Stimulated activated CD8-positive, alpha-beta memory T cell treated with anti-CD3 and anti-CD28 coated beads, Interleukin-4, amount 100 ng/mL, for 4 hours (primary cell): ENCODE results near the gene RALGAPB.

Experiments used
- DNase-seq, 2 donors: peaks; one replicate each; pipeline ENCODE4 v3.0.0-alpha.2; 2020; ENCODE audit warnings: low read depth in 2 of 2, low spot score in 1 of 2

RALGAPB gene

DNA sequence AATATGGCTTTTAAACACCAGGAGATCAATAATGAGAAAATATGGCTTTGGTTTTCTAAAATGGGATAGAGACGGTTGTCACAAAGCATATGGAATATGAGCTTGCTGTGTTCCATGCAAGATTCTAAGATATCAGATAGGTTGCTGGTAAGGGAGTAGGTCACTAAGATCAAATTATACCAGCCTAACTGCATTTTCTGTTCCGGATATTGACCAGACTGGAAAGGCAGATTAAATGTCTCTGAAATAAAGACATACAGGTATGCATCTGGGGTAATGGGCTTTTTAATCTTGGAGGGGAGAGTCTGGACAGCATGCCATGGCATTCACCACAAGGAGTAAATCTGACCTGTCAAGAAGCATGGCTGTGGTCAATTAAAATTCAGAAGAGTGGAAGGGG is 73.1 kb downstream of the RALGAPB start:
- no peak for DNase-seq

DNA sequence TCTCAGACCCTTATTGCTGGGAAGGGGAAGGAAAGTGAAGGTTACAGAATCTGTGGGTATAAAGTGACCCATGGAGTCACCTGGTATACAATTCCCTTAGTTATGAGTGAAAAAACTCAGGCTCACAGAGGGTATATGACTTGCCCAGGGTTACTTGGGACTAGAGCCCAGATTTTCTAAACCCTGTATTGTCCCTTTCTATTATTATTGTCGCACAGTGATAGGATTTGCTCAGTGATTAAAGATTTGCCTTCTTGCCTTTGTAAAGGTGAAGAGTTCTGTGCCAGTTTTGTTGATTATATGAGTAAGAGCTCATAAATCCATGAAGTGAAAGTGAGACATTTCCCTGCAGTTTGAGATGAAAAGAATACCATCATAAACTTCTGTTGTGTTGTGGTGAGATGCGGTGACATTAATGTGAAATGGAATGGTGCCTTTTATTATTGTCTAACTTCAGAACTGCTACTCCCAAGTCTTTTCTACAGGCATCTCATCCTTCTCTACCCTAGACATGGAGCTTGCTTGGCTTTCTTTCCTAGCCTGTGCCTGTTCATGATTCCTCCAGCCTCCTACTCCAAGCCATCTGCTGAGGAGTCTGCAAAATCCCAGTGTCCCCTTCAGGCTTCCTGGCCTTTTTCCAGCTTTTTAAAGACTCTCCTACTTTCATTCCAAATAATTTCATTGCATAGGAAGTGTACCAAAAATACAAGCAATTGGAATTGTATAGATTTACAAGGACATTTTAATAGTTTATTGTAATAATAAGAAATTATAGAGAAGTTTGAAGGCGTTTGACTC is 74.8 kb downstream of the RALGAPB start:
- no peak for DNase-seq

DNA sequence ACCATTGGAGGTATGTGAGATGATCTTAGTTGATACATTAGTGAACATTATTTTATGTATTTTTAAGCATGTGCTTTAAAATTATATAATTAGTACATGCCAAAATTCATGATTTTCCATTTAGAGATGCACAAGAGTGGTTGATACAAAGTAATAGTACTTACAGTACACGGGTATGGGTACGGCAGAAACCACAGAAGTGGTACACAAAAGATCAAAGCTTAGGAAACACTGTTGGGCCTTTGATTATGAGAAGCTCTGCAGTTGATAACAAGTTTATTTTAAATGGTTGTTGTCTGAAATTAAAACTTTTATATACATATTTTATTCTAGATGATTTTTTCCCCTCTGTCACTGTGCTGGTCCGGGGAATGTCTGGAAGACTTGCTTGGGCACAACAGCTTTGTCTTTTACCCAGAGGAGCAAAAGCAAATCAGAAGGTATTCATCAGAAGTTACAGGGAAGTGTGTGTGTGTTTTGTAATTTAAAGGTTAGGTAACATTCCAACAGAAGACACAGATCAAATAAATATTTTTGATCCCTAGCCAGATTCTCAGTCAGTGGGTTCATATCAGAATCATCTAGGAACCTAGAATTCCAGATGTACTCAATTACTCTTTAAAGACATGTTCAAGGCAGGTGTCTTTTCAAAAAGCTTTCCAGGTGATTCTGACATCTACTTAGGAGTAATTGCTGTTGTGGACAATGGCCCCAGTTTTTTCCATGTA is 75.9 kb downstream of the RALGAPB start:
- DNase-seq, result no peak

DNA sequence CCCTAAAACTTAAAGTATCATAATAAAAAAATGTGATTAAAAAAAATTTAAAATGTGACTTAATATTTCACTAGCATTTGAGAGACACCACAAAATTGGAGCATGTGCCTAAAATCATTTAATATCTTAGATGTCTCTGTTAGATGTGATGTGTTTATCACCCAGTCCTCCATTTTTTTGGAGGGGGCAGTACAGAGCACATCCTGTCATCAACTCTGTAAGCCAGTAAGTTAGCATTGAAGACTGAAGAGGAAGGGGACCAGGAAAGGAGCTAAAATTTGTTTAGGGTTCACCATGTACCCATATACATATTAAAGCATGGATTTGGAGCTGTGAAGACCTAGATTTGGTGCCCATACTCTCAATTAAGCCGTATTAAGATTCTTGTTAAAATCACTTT is 77.6 kb downstream of the RALGAPB start:
- DNase-seq, result no peak

DNA sequence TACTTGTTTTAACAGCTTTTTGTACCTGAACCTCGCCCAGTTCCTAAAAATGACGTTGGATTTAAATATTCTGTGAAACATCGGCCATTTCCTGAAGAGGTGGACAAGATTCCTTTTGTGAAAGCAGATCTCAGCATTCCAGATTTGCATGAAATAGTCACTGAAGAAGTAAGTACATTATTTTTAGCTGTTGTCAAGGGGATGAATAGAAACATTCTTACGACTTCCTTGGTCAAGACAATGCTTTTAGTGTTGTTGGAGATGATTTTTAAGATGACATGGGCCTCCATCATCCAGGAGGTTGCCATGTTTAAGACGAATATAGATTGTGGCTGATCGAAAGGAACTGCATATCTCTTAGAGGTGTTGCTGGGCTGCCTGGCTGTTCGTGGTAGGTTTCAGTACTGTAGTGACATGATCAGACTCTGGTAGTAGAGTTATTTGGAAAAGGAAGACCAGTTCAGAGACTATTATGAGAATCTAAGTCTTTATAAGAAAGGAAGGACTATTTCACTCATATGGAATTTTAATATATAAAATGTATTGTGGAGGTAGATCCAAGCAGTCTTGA is 78.5 kb downstream of the RALGAPB start:
- DNase-seq, result no peak

DNA sequence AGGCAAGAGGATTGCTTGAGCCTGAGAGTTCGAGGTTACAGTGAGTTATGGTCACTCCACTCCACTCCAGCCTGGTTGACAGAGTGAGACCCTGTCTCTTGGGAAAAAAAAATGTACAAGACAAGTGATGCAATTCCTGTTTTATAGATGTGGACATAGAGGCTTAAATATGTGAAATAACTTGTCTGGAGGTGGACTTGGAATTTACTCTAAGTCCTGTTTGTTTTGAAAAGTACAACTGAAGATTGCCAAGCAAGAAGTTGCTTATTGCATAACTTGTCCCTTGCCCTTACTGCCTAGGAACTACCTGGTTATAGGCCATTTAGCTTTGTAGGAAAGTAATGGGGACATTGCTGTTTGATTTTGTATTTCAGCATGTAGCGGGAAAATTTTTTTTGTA is 82.3 kb downstream of the RALGAPB start:
- no peak for DNase-seq

DNA sequence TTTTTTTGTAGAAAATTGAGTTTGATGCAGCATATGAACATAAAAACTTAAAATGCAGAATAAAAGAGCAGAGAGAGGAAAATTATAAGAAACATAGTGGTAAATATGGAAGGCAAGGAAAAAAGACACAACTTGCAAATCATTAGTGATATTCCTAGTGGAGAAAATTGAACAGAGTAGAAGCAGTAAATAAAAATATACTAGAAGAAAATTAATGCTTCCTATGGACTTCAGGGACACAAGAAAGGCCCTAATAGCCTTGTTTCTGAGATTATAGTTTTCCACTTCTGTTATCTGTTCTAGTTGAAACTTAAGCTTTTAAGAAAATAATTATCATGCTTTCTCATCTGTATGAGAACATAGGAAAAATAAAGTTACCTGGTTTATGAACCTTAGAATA is 82.8 kb downstream of the RALGAPB start:
- DNase-seq, result no peak

DNA sequence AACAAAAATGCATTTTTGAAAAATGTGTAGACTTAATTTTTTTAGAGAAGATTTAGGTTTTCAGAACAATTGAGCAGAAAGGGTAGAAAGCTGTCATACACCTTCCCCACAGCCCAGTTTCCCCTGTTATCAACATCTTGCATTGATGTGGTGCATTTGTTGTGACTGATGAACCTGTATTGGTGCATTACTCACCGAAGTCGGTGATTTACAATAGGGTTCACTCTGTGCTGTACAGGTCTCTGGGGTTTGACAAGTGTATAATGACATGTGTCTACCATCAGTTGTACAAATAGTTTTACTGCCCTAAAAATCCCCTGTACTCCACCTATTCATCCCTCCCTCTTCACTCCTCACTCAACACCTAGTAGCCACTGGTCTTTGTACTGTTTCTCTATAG is 84.5 kb downstream of the RALGAPB start:
- DNase-seq, result no peak

DNA sequence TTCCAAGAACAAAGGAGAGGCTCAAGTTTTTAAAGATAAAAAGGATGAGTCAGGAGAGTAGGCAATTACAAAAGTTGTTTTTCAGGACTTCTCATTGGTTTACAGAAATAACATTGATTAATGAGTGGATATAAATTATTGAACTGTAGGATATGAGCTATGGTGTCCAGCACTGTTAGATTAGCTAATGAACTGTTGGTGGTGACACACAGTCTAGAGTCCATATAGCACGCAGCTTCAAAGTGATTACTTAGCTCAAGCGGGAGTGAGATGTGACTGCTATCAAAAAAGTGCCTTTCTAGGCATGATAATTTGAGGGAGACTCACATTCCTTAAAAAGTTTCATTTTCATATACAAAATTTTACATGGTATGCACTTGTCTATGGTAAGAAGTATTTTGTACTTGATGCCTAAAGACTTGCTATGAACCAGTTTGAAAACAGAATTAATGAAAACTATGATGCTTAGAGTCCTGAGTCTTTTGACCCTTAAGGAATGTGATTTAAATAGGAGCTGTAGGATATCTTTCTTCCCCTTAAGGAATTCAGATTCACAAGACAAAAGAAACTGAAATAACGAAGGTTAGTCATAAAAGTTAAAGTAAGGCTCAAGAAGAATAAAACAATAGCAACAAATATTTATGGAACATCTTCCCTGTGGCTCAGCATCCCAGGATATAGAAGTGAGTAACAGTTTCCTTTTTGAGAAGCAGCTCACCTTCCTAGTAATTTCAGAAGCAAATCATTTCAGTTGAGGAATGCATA is 86.1 kb downstream of the RALGAPB start:
- DNase-seq, result no peak

DNA sequence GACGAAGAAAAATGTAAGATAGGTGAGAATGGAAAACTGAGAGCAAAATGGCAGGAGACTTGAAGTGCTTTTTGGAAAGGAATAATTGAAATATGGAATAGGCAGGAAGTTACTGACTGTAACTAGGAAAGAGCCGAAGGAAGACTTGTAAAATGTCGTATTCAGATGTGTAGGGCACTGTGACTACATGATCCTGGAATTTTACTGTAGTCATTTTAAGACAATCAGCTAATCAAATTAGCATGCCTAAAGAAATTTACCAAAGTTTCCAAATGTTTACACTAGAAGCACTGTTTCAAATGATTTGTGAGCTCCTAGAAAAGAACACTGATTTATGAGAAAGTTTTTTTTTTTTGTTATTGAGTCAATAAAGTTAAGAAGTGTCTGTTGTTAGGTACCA is 87.1 kb downstream of the RALGAPB start:
- no peak for DNase-seq

DNA sequence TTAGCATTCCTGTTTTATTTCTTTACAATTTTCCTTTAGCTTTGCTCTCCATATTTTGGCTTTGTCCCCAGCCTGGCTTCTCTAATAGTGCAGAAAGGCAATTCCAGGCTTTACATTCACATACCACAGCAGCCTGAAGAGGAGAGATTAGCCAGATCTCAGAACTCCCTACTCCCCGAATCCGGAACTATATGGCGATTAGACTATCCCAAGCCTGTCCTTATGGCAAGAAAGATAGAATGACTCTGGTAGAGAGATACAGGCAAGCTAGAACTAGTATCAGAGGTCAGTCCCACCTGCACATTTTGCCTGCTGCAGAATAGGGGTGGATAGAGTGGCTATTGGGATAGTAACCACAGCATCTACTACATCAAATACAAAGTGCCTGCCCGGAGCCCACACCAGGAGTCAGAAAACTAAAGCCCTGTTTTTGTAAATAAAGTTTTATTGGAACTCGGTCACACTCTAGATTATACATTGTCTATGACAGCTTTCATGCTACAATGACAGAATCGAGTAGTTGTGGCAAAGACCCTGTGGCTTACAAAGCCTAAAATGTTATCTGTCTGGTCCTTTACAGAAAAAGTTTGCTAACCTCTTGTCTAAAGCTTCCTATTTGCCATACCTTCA is 91.3 kb downstream of the RALGAPB start:
- no peak for DNase-seq

DNA sequence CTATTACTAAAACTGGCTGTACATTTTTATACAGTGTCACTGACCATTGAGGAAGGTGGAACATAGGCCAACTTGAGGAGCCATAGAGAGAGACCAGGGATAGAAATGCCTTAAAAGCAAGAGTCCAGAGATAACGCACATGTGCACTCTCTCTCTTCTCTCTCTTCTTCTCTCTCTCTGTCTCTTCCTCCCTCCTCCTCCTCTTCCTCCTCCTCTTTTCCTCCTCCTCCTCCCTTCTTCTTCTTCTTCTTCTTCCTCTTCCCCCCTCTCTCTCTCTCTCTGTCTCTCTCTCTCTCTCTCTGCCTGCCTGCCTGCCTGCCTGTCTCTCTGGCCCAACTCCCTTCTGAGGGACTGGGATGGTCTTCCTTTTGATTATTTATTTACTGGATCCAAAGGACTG is 92.0 kb downstream of the RALGAPB start:
- DNase-seq, result no peak

DNA sequence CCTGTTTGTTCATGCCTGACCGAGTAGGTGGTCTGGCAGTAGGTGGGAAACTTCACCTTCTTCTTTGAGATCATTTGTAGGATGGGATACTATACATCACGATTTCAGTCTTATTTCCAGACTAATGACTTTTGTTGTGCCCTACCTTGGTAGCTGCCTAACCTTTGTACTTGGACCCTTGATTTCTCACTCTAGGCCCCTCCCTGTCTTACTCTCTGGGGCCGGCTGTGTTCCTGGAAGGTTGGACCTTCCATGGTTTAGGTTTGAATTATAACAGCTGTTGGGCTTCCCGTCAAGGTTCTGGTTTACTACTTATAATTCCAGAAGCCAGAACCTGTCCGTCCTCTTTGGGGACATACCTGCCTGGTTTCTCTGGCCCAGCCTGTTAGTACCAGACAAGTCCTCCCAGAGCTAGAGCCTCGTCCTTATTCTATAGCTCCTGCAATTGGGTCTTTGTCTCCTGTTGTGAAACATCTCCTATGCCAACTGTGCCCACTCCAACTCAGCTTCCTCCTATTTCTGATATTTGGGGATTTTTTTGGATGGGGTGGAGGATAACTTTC is 93.5 kb downstream of the RALGAPB start:
- no peak for DNase-seq

DNA sequence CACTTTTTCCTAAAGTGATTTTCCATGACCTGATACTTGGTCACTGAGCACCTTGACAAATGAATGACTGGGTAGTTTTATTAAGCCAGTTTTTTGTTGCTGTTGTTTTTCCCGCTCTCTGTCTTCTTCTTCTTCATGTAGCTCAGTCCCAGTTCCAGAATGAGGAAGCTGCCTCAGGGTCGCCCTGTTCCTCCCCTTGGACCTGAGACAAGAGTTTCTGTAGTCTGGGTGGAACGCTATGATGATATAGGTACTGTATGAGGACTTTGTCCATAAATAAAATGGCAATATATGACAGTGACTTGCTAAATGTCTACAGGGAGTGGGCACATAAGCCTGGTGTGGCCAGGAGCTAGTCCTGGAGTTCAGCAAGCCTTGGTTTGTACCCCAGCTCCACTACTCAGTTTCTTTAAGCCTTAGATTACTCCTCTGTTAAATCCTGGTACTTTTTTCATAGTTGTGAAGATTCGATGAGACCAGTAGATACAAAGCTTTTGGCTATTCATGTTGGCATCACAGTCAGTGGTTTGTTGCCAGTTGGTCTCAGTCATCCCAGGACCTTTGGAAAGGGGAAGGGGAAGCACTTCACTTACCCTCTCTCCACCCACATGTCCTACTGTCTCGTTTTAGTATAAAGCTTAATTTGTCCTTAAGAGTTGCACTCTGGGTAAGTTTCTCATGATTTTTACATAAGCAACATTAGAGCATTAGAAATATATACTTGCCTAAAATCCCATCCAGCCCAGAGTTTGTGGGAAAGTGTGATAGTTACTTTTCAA is 97.3 kb downstream of the RALGAPB start:
- DNase-seq, result no peak

DNA sequence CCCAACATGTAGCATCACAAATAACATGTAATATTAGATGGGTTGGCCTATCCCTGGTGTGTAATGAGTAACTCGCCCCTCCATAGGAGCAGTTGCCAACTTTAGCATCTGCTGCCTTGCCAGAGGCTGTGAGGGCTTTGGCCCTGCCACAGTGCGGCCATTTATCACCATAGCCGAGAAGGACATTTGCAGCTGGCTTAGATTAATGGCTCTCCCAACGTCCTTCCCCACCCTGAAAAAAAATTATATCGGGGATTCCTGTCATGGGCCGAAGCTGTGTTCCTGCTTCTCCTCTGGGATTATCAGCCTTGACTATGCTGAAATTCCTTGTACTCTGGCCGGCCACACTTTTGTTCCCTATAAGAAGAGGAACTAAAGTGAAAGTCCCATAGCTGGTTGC is 100.8 kb downstream of the RALGAPB start:
- no peak for DNase-seq

DNA sequence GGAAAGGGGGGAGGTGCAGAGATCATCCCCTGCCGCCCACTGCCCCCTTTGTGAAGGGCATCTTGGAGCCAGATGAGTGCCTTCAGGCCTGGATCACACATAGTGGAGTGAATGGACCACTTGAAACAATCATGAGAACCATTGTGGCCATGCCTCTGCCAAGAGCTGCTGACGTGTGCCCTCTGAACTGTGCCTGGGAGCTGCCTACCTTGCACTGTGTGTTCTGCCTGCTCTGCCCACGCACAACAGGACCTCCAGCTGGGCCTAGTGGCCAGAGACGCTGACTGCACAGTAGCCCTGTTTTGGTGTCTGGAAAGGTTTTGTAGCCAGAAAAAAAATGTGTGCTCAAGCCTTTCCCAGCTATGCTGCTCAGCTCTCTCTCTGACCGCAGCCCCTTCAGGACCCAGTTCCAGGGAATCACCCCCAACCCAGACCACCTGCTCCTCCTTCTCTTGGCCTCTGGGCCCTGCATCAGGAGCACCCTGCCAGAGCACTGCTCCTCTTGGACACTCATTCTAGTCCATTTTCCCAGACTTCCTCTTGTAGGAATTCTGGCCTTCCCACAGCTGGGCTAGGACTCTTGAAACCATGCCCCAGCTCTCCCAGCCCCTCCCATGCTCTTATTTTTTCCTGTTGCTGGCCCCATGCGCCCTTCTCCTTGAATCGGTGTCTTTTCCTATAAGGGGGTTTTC is 106.7 kb downstream of the RALGAPB start:
- DNase-seq, result no peak

DNA sequence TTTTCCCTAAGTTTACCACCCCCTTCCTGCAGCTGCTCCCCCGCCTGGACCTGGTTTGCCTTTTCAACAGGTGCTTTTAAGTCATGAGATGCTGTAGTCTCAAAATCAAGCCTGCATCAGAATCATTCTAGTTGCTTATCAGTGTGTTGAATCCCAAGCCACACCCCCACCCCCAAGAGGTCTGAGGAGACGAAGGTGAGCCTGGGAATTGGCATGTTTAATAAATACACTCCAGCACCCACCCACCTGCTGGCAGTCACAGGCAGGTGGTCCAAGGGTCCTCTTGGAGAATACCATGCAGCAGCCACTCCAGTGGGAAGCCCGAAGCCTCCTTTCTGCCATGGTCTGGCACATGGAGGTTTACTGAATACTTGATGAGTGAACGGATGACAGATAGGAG is 107.3 kb downstream of the RALGAPB start:
- DNase-seq, result no peak

DNA sequence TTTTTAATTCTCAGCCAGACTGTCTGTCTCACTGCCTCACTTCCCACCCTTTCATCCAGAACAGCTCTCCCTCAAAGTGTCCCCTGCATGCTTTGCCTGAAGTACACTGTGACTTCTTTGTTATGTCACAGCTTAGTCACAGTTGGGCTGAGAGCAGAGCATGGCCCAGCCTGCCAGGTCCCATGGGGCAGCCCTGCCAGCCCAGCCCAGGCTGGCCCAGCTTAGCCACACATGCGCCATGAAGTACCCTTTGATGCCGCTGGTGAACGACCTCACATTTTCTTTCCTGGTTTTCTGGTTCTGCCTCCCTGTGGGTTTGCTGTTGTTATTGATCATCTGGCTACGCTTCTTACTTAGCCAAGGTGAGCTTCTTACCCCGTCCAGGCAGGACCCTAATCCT is 108.4 kb downstream of the RALGAPB start, which contains the start of gene ADIG:
TSS of gene ADIG (plus strand) at position 185 of the 400 bp plus-strand sequence. CDS start at position 239, 54 bp downstream.
- no peak for DNase-seq

DNA sequence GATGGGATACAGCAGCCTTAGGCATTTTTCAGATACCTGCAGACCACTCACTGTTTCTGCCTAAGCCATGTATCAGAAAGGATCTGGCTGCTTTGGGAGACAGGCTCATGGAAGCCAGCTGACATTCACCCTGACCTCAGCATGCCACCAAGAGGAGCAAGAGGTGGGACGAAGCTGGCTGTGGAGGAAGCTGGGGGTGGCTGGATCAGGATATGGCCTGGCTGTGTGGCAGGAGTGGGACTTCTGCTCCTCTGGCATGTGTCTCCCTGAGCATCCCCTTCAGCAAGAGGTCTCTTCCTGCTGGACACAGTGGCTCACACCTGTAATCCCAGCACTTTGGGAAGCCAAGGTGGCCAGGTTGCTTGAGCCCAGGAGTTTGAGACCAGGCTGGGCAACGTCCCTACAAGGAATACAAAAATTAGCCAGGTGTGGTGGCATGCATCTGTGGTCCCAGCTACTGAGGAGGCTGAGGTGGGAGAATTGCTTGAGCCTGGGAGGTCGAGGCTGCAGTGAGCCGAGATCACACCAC is 109.3 kb downstream of the RALGAPB start:
- no peak for DNase-seq
